Stimulated activated CD8-positive, alpha-beta memory T cell treated with anti-CD3 and anti-CD28 coated beads, Interleukin-4, amount 100 ng/mL, for 24 hours (primary cell): ENCODE results near the gene CCT2.

Experiments used
- DNase-seq: peaks from one replicate; pipeline ENCODE4 v3.0.0-alpha.2; 2020; ENCODE audit warnings: low read depth

Gene CCT2

DNA sequence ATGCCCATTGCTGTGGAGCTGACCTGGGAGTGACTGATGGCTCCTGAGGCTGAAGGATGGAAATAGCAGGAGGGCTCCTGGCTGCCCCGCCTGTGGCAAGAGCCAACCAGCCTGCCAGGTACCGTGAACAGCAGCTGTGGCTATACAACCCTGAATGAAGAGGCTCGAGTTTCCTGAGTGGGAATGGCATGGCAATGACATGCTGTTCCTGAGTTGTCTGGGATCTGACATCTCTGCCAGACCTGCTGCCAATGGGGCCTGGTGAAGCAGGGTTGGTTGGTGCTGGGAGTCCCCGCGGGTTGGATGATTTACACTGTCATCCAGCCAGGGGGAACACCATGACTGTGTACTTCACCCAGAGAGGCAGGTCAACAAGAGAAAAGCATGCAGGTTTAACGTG is 57.3 kb downstream of the CCT2 start:
- DNase-seq: no peak

DNA sequence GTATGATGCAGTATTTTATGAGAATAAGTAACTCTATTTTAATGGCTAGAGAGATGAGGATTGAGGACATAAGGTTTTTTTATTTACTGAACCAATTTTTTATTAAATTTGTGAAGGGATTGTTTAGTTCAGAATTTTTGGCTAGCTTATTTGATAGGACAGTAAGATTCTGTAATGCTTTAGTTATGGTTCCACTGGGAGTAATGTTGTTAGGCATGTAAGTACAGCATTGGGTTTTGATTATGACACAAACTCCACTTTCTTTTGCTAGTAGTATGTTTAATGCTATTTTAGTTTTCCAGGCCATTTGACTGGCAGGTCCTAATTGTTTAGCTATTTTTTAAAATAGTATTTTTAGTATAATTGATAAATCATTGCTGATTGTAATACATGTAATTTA is 59.3 kb downstream of the CCT2 start:
- DNase-seq: no peak

DNA sequence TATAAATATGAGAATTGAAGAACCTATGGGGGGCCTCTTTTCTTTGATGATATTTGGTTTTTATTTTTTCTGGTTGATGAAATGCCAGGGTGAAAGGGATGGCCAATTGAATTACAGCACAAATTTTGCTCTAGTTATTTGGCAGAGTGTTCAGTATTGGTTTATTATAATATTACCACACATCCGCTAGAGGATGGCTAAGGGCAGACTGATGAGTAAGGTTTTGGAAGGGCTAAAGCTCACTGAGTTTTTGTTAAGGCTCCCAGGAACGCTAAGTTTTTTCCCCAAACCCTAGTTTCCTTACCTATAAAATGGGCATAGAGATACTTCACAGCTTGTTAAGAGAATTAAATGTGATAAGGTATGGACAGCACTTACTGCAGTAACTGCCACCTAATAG is 59.8 kb downstream of the CCT2 start:
- no peak for DNase-seq

DNA sequence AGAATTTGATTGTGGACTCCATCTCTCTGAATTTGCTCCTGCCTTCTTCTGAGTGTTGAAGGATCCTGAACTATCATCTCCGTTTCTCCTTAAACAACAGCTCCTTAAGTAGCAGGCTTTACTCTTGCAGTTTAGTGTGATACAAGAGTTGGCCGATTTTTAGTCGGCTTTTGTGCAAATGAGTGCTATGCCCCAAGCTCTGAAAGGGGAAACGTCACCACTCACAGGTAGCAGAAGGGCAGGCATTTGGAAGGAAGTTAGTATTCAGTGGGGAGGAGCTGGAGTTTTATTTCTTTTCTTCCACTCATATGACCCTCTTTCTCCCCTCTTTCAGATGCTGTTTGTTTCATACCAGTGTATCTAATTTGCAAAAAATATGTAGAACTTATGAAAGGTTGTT is 61.9 kb downstream of the CCT2 start:
- DNase-seq: no peak

DNA sequence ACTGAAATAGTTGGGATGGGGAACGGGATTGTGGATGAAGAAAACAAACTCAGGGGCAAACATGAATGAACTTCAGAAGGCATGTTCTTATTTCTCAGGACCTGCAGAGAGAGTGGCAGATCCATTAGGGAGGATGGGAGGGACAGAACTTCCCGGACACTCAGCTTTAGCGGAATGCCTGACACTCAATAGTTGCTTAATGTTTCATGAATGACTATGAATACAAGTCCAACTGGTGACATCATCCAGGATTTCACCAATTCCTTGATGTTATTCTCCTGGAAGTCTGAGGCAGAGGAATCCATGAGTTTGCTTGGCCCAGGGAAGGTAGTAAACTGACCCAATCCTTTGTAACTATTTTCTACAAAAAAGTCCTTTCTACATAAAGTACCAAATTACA is 63.2 kb downstream of the CCT2 start:
- no peak for DNase-seq

DNA sequence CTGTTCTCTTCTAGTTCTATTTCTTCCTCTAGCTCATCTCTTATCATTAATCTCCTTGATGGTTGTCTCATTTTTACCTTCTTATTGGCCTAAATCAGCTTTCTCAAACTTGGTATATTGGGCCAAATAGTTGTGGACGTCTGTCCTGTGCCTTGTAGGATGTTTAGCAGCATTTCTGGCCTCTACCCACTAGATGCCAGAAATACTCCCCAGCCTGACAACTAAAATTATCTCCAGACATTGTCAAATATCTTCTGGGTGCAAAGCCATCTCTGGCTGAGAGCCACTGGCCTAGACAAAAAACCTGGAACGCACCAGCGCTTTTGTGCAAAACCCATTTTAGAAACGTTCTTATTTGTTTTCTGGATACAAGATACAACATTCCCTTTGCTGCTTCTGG is 64.3 kb downstream of the CCT2 start:
- no peak for DNase-seq
